K562 (cell line): ENCODE measurements around the gene HAPLN1. TPM values are rescaled to one million over a fixed set of nuclear protein-coding genes. Genes with fewer than 3 reads are reported as not detected.

ENCODE experiments used
- ATAC-seq: fragments of 200-7000 bp; cut with Tn5 transposase; 3 replicates; pipeline ENCODE4 v1.9.1; 2020; ENCODE audit warnings: moderate library complexity
- BruUV-seq: library from RNA; stranded (reverse); fragments of 400-500 nt; replicated peaks from 2 replicates; lab custom pipeline; 2021; lab: Mats Ljungman, UMichigan
- CTCF ChIA-PET: fragments of 300-600 bp; formaldehyde crosslinking; extraction: SDS; loops from one replicate; lab custom pipeline; 2021; ENCODE audit warnings: low intra/inter-chr PET ratio; lab: Yijun Ruan, JAX
- POLR2A ChIA-PET: fragments of 300-600, 350-650 bp; sonication (Branson Sonifier 250); formaldehyde crosslinking; extraction: SDS; loops from one replicate; lab custom pipeline; 2021; ENCODE audit warnings: antibody characterized with exemption, inconsistent platforms; lab: Yijun Ruan, JAX
- DNase-seq, 4 experiments: peaks; one replicate each; pipeline versions ENCODE4 v3.0.0 to v3.0.0-alpha.2; 2011 to 2018; ENCODE audit warnings: low spot score in 3 of 4, mixed read lengths in 3 of 4; ENCODE audit errors: extremely low read depth in 1 of 4
- FAIRE-seq: peaks from 2 replicates; lab custom pipeline; 2011; peaks lifted over from hg19 to GRCh38; lab: Jason Lieb, UNC
- H2AFZ ChIP-seq: 2 replicates; pipeline ENCODE4 v1.6.0; 2011; ENCODE audit warnings: low read depth, low read length, control low read depth, inconsistent platforms
- H3K27ac ChIP-seq: fragments of 200-600 bp; 3 replicates; pipeline ENCODE4 v1.8.0; 2011; ENCODE audit warnings: low read depth, mild to moderate bottlenecking, control low read depth, inconsistent platforms, low read length, moderate library complexity, mixed read lengths; ENCODE audit errors: extremely low read depth
- H3K27me3 ChIP-seq, 2 experiments: fragments of 300-600 bp in 1 of 2; 2 replicates in 1 of 2; 3 replicates in 1 of 2; pipeline versions ENCODE4 v1.6.0 to v1.8.0; 2011; ENCODE audit warnings: inconsistent platforms in 2 of 2, low read length in 2 of 2, mild to moderate bottlenecking in 1 of 2, mixed read lengths in 1 of 2, moderate library complexity in 1 of 2; ENCODE audit not compliant: control insufficient read depth in 2 of 2, insufficient read depth in 2 of 2
- H3K36me3 ChIP-seq: fragments of 300-600 bp; 3 replicates; pipeline ENCODE4 v1.8.0; 2011; ENCODE audit warnings: mild to moderate bottlenecking, low read length, inconsistent platforms; ENCODE audit not compliant: control insufficient read depth, insufficient read depth
- H3K4me1 ChIP-seq, 2 experiments: fragments of 200-600 bp in 1 of 2; replicated peaks in 1 of 2; 2 replicates in 1 of 2; 3 replicates in 1 of 2; pipeline versions ENCODE4 v1.5.1 to v1.8.0; 2011; ENCODE audit warnings: inconsistent platforms in 2 of 2, low read length in 2 of 2, mild to moderate bottlenecking in 1 of 2, mixed read lengths in 1 of 2, moderate library complexity in 1 of 2; ENCODE audit not compliant: control insufficient read depth in 2 of 2, insufficient read depth in 2 of 2
- H3K4me2 ChIP-seq: 2 replicates; pipeline ENCODE4 v1.6.1; 2011; ENCODE audit warnings: low read length, control low read depth, inconsistent platforms, mixed read lengths; ENCODE audit not compliant: insufficient read depth
- H3K4me3 ChIP-seq: fragments of 200-600 bp; sonication (generic), shearing (Covaris generic); 2 replicates; pipeline ENCODE4 v1.5.1; 2016; ENCODE audit warnings: control low read depth, inconsistent platforms
- H3K79me2 ChIP-seq: fragments of 200-600 bp; 3 replicates; pipeline ENCODE4 v1.8.0; 2011; ENCODE audit warnings: low read length, inconsistent platforms; ENCODE audit not compliant: control insufficient read depth, insufficient read depth
- H3K9ac ChIP-seq, 2 experiments: 2 replicates each; pipeline versions ENCODE4 v1.6.0 to v1.6.1; 2011; ENCODE audit warnings: low read depth in 2 of 2, low read length in 2 of 2, control low read depth in 1 of 2, inconsistent platforms in 1 of 2, mild to moderate bottlenecking in 1 of 2, mixed read lengths in 1 of 2; ENCODE audit not compliant: insufficient read depth in 1 of 2
- H3K9me1 ChIP-seq: one replicate; pipeline ENCODE4 v1.6.0; 2011; ENCODE audit warnings: inconsistent platforms, mild to moderate bottlenecking, low read length, moderate library complexity; ENCODE audit not compliant: control insufficient read depth, insufficient read depth
- H3K9me3 ChIP-seq: replicated peaks from 2 replicates; pipeline ENCODE4 v1.5.1; 2011; ENCODE audit warnings: low read depth, low read length, inconsistent platforms; ENCODE audit not compliant: control insufficient read depth, insufficient read depth
- H4K20me1 ChIP-seq: replicated peaks from 2 replicates; pipeline ENCODE4 v1.6.1; 2011; ENCODE audit warnings: low read length, inconsistent platforms, mixed read lengths; ENCODE audit not compliant: control insufficient read depth, insufficient read depth
- ATF7 ChIP-seq: fragments of 450-650 bp; IDR thresholded peaks from 2 replicates; pipeline ENCODE4 v1.7.1; 2014; ENCODE audit warnings: mild to moderate bottlenecking, moderate library complexity
- GTF2F1 ChIP-seq: IDR thresholded peaks from 2 replicates; pipeline ENCODE4 v1.6.1; 2011; ENCODE audit warnings: low read depth, low read length, improper control_type of control experiment
- RFX7 ChIP-seq: fragments of 250-450 bp; sonication (Bioruptor Pico); IDR thresholded peaks from 2 replicates; pipeline ENCODE4 v1.5.1; 2021; ENCODE audit warnings: mild to moderate bottlenecking
- SMC3 ChIP-seq: conservative IDR thresholded peaks from 2 replicates; pipeline ENCODE4 v1.6.1; 2011; ENCODE audit warnings: low read depth, low read length, improper control_type of control experiment; ENCODE audit not compliant: insufficient read depth
- ZNF140 ChIP-seq: fragments of 250-450 bp; sonication (Bioruptor Pico); IDR thresholded peaks from 2 replicates; pipeline ENCODE4 v1.8.0; 2021; ENCODE audit warnings: moderate library complexity, mild to moderate bottlenecking, inconsistent platforms
- ZNF165 ChIP-seq: fragments of 250-450 bp; sonication (Bioruptor Pico); IDR thresholded peaks from 2 replicates; pipeline ENCODE4 v1.4.0; 2020; ENCODE audit warnings: borderline replicate concordance
- WGBS: fragments of 100-300 bp; shearing (Covaris generic); methylation state at CpG from one replicate; pipeline ENCODE4 v1.1.6; 2016; ENCODE audit warnings: low coverage, mixed read lengths; ENCODE audit not compliant: insufficient coverage; ENCODE audit errors: missing lambda C conversion rate; 5-methylcytosine and 5-hydroxymethylcytosine counted together
- in situ Hi-C: fragments of 300-500 bp; cut with MboI; formaldehyde crosslinking; loops from 4 replicates; pipeline ENCODE4 v1.15.0; 2018; ENCODE audit warnings: inconsistent platforms, mixed read lengths
- intact Hi-C: fragments of 100-400 bp; cut with micrococcal nuclease; formaldehyde crosslinking; loops from 2 replicates; pipeline ENCODE4 v1.14.2; 2022
- polyA plus RNA-seq, 8 experiments: library from polyadenylated mRNA; depleted of rRNA in 4 of 8; stranded (reverse) in 5 of 8; unstranded in 3 of 8; fragments of >200 nt; fragmentation: Nextera tagmentation in 2 of 8; fragmentation: Illumina TruSeq in 1 of 8; extraction: Ambion mirVana in 2 of 8; extraction: Trizol in 1 of 8; gene quantifications; 2 replicates each; pipeline versions ENCODE4 v1.2.1 to v1.2.3, GENCODE V29; 2011 to 2014; ENCODE audit warnings: inconsistent platforms in 1 of 8, missing spikeins in 1 of 8
- total RNA-seq, 7 experiments: library from RNA; depleted of rRNA in 6 of 7; stranded (reverse); fragments of >200 nt in 6 of 7; fragmentation: Illumina TruSeq in 2 of 7; extraction: Trizol in 2 of 7; gene quantifications; 2 replicates each; pipeline versions ENCODE4 v1.2.1 to v1.2.3, GENCODE V29; 2011 to 2021; ENCODE audit warnings: low replicate concordance in 1 of 7
- TF ChIP-seq, protein P1 (sequence below): sonication (generic); formaldehyde crosslinking; IDR thresholded peaks from 2 replicates; pipeline ENCODE4 v1.8.0; 2022; ENCODE audit warnings: mild to moderate bottlenecking, missing genetic modification reagents

Gene HAPLN1
- total and polyA plus RNA-seq, 9 of the 15 experiments (the other 6 are each of a cell fraction or from before 2014, with no cell fraction given), result not detected

GRCh38 chr5:83760579-83760978 is 39.9 kb upstream of the HAPLN1 start:
- 3% methylated on average over 4 of the region's 4 CpGs for WGBS
- Histone ChIP-seq H2AFZ (no peak overlapping the region), H4K20me1 (no peaks in the 10 kb centered on the region), H3K9ac (no peak overlapping the region), H3K36me3 (no peaks in the 10 kb centered on the region), H3K4me2 (no peak overlapping the region), H3K9me1 (no peaks in the 10 kb centered on the region), H3K27ac (no peak overlapping the region), H3K27me3 (no peaks in the 10 kb centered on the region), H3K79me2 (no peaks in the 10 kb centered on the region), H3K4me1 (no peaks in the 10 kb centered on the region), H3K4me3 (no peak overlapping the region), H3K9me3 (no peaks in the 10 kb centered on the region)
- DNase-seq, result no peak
- ChIA-PET POLR2A (no interaction called here), CTCF (no interaction called here)
- no TSS peak for BruUV-seq
- in situ Hi-C loops (no loop called here), intact Hi-C loops (no loop called here)
- TF ChIP-seq SMC3 (no peak), RFX7 (CRISPR knock-in tag) (no peak), ATF7 (no peak), ZNF140 (CRISPR knock-in tag) (no peak), ZNF165 (no peak), GTF2F1 (no peak)
- TF ChIP-seq, protein P1, sequence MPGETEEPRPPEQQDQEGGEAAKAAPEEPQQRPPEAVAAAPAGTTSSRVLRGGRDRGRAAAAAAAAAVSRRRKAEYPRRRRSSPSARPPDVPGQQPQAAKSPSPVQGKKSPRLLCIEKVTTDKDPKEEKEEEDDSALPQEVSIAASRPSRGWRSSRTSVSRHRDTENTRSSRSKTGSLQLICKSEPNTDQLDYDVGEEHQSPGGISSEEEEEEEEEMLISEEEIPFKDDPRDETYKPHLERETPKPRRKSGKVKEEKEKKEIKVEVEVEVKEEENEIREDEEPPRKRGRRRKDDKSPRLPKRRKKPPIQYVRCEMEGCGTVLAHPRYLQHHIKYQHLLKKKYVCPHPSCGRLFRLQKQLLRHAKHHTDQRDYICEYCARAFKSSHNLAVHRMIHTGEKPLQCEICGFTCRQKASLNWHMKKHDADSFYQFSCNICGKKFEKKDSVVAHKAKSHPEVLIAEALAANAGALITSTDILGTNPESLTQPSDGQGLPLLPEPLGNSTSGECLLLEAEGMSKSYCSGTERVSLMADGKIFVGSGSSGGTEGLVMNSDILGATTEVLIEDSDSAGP (CRISPR knock-in tag), result no peak
- FAIRE-seq, result no peak
- ATAC-seq, result no peak
